RWPE2 (cell line): ENCODE results near the gene LHX4.

Source experiments
- ATAC-seq: fragments of 200-7000 bp; cut with Tn5 transposase; 3 replicates; pipeline ENCODE4 v1.9.1; 2021; ENCODE audit warnings: low read depth
- DNase-seq: peaks from one replicate; pipeline ENCODE4 v3.0.0-alpha.2; 2020; ENCODE audit warnings: low spot score
- H3K27ac ChIP-seq: fragments of 450-650 bp; 2 replicates; pipeline ENCODE4 v1.5.1; 2017; ENCODE audit warnings: mild to moderate bottlenecking; ENCODE audit not compliant: poor library complexity, severe bottlenecking
- H3K27me3 ChIP-seq: fragments of 250-450 bp; sonication (Bioruptor Pico); 2 replicates; pipeline ENCODE4 v1.5.1; 2021; ENCODE audit warnings: mild to moderate bottlenecking, moderate library complexity; ENCODE audit not compliant: insufficient read depth, poor library complexity, severe bottlenecking
- H3K36me3 ChIP-seq: fragments of 250-450 bp; sonication (Bioruptor Pico); 2 replicates; pipeline ENCODE4 v1.5.1; 2020; ENCODE audit warnings: low read depth, mild to moderate bottlenecking, moderate library complexity
- H3K4me1 ChIP-seq: fragments of 250-450 bp; sonication (Bioruptor Pico); 2 replicates; pipeline ENCODE4 v1.5.1; 2021; ENCODE audit warnings: mild to moderate bottlenecking, moderate library complexity; ENCODE audit not compliant: insufficient read depth, poor library complexity, severe bottlenecking
- H3K4me3 ChIP-seq: fragments of 250-450 bp; sonication (Bioruptor Pico); 2 replicates; pipeline ENCODE4 v1.5.1; 2021; ENCODE audit warnings: mild to moderate bottlenecking, moderate library complexity; ENCODE audit not compliant: severe bottlenecking
- H3K9me3 ChIP-seq: fragments of 250-450 bp; sonication (Bioruptor Pico); 2 replicates; pipeline ENCODE4 v1.5.1; 2021; ENCODE audit warnings: mild to moderate bottlenecking, moderate library complexity; ENCODE audit not compliant: severe bottlenecking
- TF ChIP-seq, protein P1 (sequence below): fragments of 450-650 bp; IDR thresholded peaks from one replicate; pipeline ENCODE4 v1.5.1; 2017; ENCODE audit warnings: mild to moderate bottlenecking, moderate library complexity; ENCODE audit not compliant: poor library complexity, severe bottlenecking

LHX4 gene

DNA sequence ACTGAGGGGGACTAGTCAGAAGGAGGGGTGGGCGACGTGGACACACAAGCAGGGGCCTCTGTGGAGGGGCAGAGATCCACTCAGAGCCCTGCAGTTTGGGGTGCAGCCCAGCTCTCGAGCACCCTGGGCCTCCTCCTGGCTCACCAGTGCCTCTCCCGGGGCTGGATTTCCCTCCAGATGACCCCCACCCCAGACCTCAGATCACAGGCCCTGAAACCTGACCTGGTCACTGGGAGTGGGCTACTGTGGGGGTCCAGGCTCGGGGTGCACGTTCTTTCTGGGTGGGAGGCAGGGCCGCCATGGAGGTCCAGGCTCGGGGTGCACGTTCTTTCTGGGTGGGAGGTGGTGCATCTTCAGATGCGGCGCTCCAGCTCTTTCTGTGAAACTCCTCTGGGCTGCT is 10.3 kb upstream of the LHX4 start:
- Histone ChIP-seq H3K27ac (no peak overlapping the region), H3K9me3 (no peaks in the 10 kb centered on the region), H3K4me3 (no peak overlapping the region), H3K4me1 (no peaks in the 10 kb centered on the region), H3K27me3 (no peaks in the 10 kb centered on the region), H3K36me3 (no peaks in the 10 kb centered on the region)
- TF ChIP-seq, protein P1, sequence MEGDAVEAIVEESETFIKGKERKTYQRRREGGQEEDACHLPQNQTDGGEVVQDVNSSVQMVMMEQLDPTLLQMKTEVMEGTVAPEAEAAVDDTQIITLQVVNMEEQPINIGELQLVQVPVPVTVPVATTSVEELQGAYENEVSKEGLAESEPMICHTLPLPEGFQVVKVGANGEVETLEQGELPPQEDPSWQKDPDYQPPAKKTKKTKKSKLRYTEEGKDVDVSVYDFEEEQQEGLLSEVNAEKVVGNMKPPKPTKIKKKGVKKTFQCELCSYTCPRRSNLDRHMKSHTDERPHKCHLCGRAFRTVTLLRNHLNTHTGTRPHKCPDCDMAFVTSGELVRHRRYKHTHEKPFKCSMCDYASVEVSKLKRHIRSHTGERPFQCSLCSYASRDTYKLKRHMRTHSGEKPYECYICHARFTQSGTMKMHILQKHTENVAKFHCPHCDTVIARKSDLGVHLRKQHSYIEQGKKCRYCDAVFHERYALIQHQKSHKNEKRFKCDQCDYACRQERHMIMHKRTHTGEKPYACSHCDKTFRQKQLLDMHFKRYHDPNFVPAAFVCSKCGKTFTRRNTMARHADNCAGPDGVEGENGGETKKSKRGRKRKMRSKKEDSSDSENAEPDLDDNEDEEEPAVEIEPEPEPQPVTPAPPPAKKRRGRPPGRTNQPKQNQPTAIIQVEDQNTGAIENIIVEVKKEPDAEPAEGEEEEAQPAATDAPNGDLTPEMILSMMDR = no peak
- no peak for DNase-seq
- ATAC-seq = no peak

DNA sequence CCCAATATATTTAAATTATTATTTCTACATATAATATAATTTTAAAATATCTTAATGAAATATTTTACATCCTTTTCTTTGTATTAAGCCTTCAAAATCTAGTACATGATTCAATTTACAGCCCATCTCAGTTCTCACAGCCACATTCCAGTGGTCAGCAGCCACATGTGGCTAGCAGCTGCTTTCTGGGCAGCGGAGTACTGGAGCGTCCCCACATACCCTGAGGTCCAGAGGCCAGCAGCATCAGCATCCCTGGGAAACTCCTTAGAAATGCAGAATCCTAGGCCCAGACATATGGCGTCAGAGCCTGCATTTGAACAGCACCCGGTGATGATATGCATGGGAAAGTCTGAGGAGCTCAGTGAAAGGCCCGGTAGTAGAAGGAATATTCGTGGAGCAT is 8.6 kb upstream of the LHX4 start:
- TF ChIP-seq, protein P1 = no peak
- no peak overlapping the region for H3K4me3 ChIP-seq
- no peaks in the 10 kb centered on the region for H3K4me1 ChIP-seq

DNA sequence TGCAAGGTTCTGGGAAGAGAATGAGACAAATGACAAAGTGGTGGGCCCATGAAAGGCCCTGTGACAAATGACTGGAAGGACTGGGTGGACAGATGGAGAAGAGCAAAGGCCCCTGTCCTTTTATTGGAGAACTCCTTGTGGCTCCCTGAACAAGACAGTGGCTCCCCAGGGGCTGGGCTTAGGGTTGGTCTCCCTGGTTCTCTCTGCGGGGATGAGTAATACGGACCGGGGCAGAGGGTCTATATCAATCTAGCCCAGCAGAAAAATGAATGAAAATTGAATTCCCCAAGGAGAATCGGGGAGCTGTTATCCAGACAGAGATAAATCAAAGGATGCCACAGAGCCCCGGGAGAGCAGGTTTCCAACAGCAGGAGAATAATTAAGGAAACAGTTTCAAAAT is 5.2 kb upstream of the LHX4 start:
- H3K27me3 ChIP-seq = peaks cover 47% of the 10 kb centered on the region
- TF ChIP-seq, protein P1 = no peak

More for the DNA sequence above, 8.6 kb upstream of the LHX4 start:
- peaks cover 17% of the 10 kb centered on the region for H3K27me3 ChIP-seq
- no peak for DNase-seq
- H3K27ac ChIP-seq = no peak overlapping the region
- no peaks in the 10 kb centered on the region for H3K36me3 ChIP-seq
- no peak for ATAC-seq
- H3K9me3 ChIP-seq = peaks cover 2% of the 10 kb centered on the region

DNA sequence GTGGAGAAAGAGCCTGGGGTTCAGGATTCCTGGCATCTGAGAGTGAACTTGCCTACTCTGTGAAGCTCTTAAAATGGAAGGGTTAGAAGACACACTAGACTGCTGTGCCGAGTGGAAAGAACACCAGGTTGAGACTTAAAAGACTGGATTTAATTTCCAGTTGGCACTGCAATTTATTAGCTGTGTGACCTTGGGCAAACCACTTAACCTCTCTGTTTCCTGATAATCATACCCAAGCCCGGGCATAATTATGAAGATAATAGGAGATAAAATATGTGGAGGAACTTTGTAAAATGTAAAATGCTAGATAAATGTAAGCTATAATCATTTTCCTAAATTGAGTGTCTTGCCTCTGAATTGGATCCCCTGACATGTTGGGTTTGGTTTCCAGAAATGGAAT is 4.7 kb upstream of the LHX4 start:
- Histone ChIP-seq H3K27ac (no peak overlapping the region), H3K9me3 (peaks cover 2% of the 10 kb centered on the region), H3K4me3 (no peak overlapping the region), H3K4me1 (no peaks in the 10 kb centered on the region), H3K36me3 (no peaks in the 10 kb centered on the region), H3K27me3 (peaks cover 49% of the 10 kb centered on the region)
- ATAC-seq (no peak), DNase-seq (no peak)
- TF ChIP-seq, protein P1 = no peak

More for the DNA sequence above, 5.2 kb upstream of the LHX4 start:
- ATAC-seq (no peak), DNase-seq (no peak)
- Histone ChIP-seq H3K27ac (no peak overlapping the region), H3K4me1 (no peaks in the 10 kb centered on the region), H3K9me3 (peaks cover 2% of the 10 kb centered on the region), H3K36me3 (no peaks in the 10 kb centered on the region), H3K4me3 (no peak overlapping the region)

DNA sequence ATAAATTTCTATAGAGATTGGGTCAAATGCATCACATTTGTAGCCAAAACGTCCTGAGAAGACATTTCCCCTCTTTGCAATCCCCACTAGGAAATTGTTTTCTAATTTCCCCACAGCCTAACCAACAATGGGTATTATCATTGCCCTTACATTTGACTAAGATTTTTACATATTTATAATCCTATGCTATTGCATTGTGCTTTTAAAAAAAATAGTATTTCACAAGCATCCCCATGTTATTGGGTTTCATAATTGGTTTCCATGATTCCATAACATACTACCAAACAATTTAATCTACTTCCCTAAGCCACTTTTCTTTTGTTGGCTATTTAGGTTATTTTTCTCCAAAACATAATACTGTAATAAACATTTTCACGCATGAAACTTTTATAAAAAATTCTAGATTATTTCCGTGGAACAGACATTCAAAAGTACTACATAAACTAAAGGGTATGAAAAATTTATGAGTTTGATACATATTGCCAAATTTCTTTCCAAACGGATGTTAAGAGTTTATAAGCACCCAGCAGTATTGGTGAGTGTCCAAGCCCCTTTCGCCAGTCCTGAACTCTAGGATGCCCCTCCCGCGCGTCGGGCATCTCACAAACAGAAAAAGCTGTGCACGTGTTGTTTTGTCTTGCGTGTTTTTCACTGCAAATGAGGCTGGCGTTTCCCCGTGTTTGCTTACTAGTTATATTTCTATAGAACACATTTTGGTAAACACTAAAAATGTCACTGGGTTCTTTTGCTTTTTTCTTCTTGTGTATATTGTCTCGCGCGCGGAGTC is 2.0 kb upstream of the LHX4 start:
- no peak overlapping the region for H3K4me3 ChIP-seq
- ATAC-seq = no peak
- peaks cover 76% of the 10 kb centered on the region for H3K27me3 ChIP-seq

More for the DNA sequence above, 2.0 kb upstream of the LHX4 start:
- H3K27ac ChIP-seq = no peak overlapping the region
- no peaks in the 10 kb centered on the region for H3K4me1 ChIP-seq
- H3K9me3 ChIP-seq = peaks cover 2% of the 10 kb centered on the region
- DNase-seq = no peak
- TF ChIP-seq, protein P1 = no peak
- H3K36me3 ChIP-seq = no peaks in the 10 kb centered on the region
